ENCODE measurements around the gene MYB.
A peak's percentile ranks its signal among the peaks of the same experiment; 100 is the strongest.

MYB gene

DNA sequence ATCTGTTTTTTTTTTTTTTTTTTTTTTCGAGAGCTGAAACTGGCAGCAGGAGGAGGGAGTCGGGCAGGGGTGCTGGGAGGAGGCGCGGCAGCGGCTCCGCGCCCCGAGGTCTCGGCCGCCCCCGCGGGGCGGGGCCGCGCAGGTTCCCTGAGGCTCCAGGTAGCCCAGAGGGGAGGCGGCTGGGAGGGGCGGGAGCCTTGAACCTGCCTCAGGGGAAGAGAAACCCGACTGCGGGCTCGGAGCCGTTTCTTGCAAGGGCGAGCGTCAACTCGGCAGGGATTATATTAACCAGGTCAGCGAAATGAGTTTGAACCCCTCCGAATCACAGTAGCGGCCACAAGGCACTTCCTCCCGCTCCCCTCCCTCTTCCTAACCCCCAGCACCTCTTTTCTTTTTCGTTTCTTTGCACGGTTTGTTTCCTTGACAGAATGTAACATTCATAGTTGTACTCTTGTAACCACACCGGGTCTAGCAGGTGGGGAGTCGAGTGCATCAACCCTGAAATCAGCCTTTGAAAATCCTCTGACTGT lies 2.0 kb downstream of the MYB start:
- in situ Hi-C loops (cut with HindIII; ENCODE audit: low pct_ligation_motif_present, low sequenced_read_pairs), result no loop called here
- DNase-seq, result no peak
- Histone ChIP-seq H3K36me3 (replicated peaks) (no peaks in the 10 kb centered on the region), H3K27me3 (replicated peaks) (no peaks in the 10 kb centered on the region), H3K27ac (no peak overlapping the region), H3K4me3 (ENCODE audit: low read depth, low read length) (peak overlapping the region; percentile 61)
- TF ChIP-seq CTCF (IDR thresholded peaks at IDR 0.05; ENCODE audit: low read depth, low read length, missing control alignments), result no peak

DNA sequence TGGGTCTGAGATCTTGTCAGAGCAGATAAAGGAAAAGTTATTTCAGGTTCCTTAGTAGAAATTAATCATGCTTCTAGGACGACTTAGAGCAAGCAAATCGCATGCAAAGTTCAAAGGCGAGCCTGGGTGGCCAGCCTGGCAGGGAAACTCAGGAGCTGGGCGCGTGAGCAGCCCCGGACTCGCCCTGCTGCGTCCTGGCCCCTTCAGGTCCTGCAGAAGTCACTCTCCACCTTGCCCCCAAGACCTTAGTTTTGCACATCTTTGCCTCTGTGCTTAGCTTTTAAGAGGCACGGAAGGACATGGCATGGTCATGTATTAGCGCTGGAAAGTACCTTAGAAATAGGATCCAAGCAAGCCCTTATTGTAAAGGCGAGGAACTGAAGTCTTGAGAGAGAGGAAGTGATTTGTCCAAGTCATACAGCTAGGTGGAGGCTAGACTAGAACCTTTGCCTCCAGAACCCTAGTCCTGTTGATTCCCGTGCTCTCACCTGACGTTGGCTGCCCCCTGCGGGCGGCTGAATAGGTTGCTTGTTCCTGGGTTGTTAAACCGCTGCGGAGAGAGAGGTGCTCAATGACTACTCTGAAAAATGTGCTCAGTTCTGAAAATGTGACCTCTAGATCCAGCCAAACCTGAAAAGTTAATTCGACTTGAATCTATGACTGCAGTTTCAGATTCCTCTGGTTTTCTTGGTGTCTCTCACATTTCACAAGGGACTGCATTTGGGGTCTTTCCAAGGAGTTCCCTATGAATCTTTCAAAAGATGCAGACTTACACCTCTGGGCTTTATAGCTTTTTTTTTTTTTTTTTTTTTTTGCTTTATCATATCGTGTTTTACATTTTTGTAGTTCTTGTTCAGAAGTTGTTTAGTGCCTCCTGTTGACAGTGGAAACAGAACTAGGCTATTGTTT lies 2.7 kb downstream of the MYB start:
- peak; percentile 35 for DNase-seq
- peak; percentile 84 for TF ChIP-seq CTCF (IDR thresholded peaks at IDR 0.05; ENCODE audit: low read depth, low read length, missing control alignments)
- in situ Hi-C loops (cut with HindIII; ENCODE audit: low pct_ligation_motif_present, low sequenced_read_pairs), result no loop called here
- Histone ChIP-seq H3K27ac (no peak overlapping the region), H3K27me3 (replicated peaks) (no peaks in the 10 kb centered on the region), H3K4me3 (ENCODE audit: low read depth, low read length) (peak overlapping the region; percentile 61), H3K36me3 (replicated peaks) (no peaks in the 10 kb centered on the region)

DNA sequence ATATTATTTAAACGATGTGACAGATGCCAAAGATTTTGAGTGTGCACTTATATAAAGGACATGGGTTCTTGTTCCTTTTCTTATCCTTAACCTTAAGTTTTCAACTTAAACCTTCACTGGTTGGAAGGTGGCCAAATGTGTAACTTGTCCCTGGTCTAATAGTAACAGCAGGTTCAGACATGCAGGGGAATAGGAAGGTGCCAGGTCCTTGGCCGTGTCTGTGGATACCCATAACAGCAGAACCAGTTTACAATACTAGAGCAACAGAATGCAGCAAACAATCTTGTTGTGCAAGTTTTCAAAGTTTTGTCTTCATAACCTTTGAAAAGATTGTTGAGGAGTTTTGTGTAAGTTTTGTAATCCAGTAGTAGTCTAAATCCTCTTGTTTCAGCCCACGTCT lies 4.4 kb downstream of the MYB start:
- Histone ChIP-seq H3K36me3 (replicated peaks) (no peaks in the 10 kb centered on the region), H3K4me3 (ENCODE audit: low read depth, low read length) (no peak overlapping the region), H3K27me3 (replicated peaks) (no peaks in the 10 kb centered on the region), H3K27ac (no peak overlapping the region)
- no peak for TF ChIP-seq CTCF (IDR thresholded peaks at IDR 0.05; ENCODE audit: low read depth, low read length, missing control alignments)
- in situ Hi-C loops (cut with HindIII; ENCODE audit: low pct_ligation_motif_present, low sequenced_read_pairs), result no loop called here
- DNase-seq, result no peak

GRCh38 chr6:135186255-135186654 lies 5.1 kb downstream of the MYB start:
- Histone ChIP-seq H3K27ac (no peak overlapping the region), H3K27me3 (replicated peaks) (no peaks in the 10 kb centered on the region), H3K4me3 (ENCODE audit: low read depth, low read length) (no peak overlapping the region), H3K36me3 (replicated peaks) (no peaks in the 10 kb centered on the region)
- in situ Hi-C loops (cut with HindIII; ENCODE audit: low pct_ligation_motif_present, low sequenced_read_pairs), result no loop called here
- no peak for DNase-seq
- no peak for TF ChIP-seq CTCF (IDR thresholded peaks at IDR 0.05; ENCODE audit: low read depth, low read length, missing control alignments)

DNA sequence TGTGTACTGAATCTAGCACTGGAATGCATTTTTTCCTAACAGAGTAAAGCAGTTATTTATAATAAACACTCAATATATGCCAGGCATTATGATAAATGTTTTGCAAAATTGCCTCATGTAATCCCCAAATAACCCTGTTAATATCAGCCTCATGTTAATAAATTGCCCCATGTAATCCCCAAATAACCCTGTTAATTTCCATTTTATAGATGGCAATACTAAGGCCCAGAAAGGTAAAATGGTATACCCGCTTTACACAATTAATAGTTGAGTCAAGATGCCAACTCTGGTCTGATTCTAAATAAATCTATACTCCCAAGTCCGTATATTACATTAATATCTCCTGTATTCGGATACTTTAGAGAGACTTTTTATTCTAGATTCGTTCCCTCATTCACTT lies 6.3 kb downstream of the MYB start:
- no peaks in the 10 kb centered on the region for H3K36me3 ChIP-seq (replicated peaks)
- no peak for TF ChIP-seq CTCF (IDR thresholded peaks at IDR 0.05; ENCODE audit: low read depth, low read length, missing control alignments)
- H3K27ac ChIP-seq, result no peak overlapping the region
- no peak overlapping the region for H3K4me3 ChIP-seq (ENCODE audit: low read depth, low read length)
- DNase-seq, result no peak
- in situ Hi-C loops (cut with HindIII; ENCODE audit: low pct_ligation_motif_present, low sequenced_read_pairs), result no loop called here
- no peaks in the 10 kb centered on the region for H3K27me3 ChIP-seq (replicated peaks)
